ENCODE data around the gene ALG14.

The ALG14 gene

GRCh38 chr1:94954263-94955220, 118.2 kb downstream of the ALG14 start:
- H3K36me3 ChIP-seq (ENCODE audit: control insufficient read depth, insufficient read depth, low read length): no peaks in the 10 kb centered on the region
- H3K4me1 ChIP-seq (ENCODE audit: control insufficient read depth, insufficient read depth, low read length): peaks cover 8% of the 10 kb centered on the region
- no peak overlapping the region for H3K9ac ChIP-seq (ENCODE audit: low read depth, low read length)
- no peak overlapping the region for H3K4me3 ChIP-seq (ENCODE audit: low read depth, low read length)
- no peaks in the 10 kb centered on the region for H3K9me3 ChIP-seq (ENCODE audit: control insufficient read depth, insufficient read depth, low read length)
- H3K27me3 ChIP-seq (ENCODE audit: control insufficient read depth, insufficient read depth, low read length): no peaks in the 10 kb centered on the region

- Histone ChIP-seq H3K27me3 (ENCODE audit: control insufficient read depth, insufficient read depth, low read length) (no peaks in the 10 kb centered on the region), H3K9me3 (ENCODE audit: control insufficient read depth, insufficient read depth, low read length) (no peaks in the 10 kb centered on the region), H3K4me1 (ENCODE audit: control insufficient read depth, insufficient read depth, low read length) (peaks cover 8% of the 10 kb centered on the region), H3K9ac (ENCODE audit: low read depth, low read length) (no peak overlapping the region), H3K4me3 (ENCODE audit: low read depth, low read length) (no peak overlapping the region), H3K36me3 (ENCODE audit: control insufficient read depth, insufficient read depth, low read length) (no peaks in the 10 kb centered on the region)
These were observed 119.0 kb downstream of the ALG14 start for GRCh38 chr1:94953746-94954145.

GRCh38 chr1:94953107-94953506, 119.6 kb downstream of the ALG14 start:
- Histone ChIP-seq H3K4me1 (ENCODE audit: control insufficient read depth, insufficient read depth, low read length) (peaks cover 8% of the 10 kb centered on the region), H3K27me3 (ENCODE audit: control insufficient read depth, insufficient read depth, low read length) (no peaks in the 10 kb centered on the region), H3K9me3 (ENCODE audit: control insufficient read depth, insufficient read depth, low read length) (no peaks in the 10 kb centered on the region), H3K36me3 (ENCODE audit: control insufficient read depth, insufficient read depth, low read length) (no peaks in the 10 kb centered on the region), H3K4me3 (ENCODE audit: low read depth, low read length) (no peak overlapping the region), H3K9ac (ENCODE audit: low read depth, low read length) (no peak overlapping the region)

- Histone ChIP-seq H3K4me3 (ENCODE audit: low read depth, low read length) (no peak overlapping the region), H3K36me3 (ENCODE audit: control insufficient read depth, insufficient read depth, low read length) (no peaks in the 10 kb centered on the region), H3K9me3 (ENCODE audit: control insufficient read depth, insufficient read depth, low read length) (no peaks in the 10 kb centered on the region), H3K9ac (ENCODE audit: low read depth, low read length) (no peak overlapping the region), H3K4me1 (ENCODE audit: control insufficient read depth, insufficient read depth, low read length) (peaks cover 8% of the 10 kb centered on the region), H3K27me3 (ENCODE audit: control insufficient read depth, insufficient read depth, low read length) (no peaks in the 10 kb centered on the region)
These were observed 120.2 kb downstream of the ALG14 start for GRCh38 chr1:94952539-94952938.

GRCh38 chr1:94951509-94952208, 121.1 kb downstream of the ALG14 start:
- H3K4me1 ChIP-seq (ENCODE audit: control insufficient read depth, insufficient read depth, low read length): peaks cover 8% of the 10 kb centered on the region
- no peaks in the 10 kb centered on the region for H3K9me3 ChIP-seq (ENCODE audit: control insufficient read depth, insufficient read depth, low read length)
- H3K9ac ChIP-seq (ENCODE audit: low read depth, low read length): no peak overlapping the region
- no peak overlapping the region for H3K4me3 ChIP-seq (ENCODE audit: low read depth, low read length)
- no peaks in the 10 kb centered on the region for H3K27me3 ChIP-seq (ENCODE audit: control insufficient read depth, insufficient read depth, low read length)
- no peaks in the 10 kb centered on the region for H3K36me3 ChIP-seq (ENCODE audit: control insufficient read depth, insufficient read depth, low read length)

- peaks cover 8% of the 10 kb centered on the region for H3K4me1 ChIP-seq (ENCODE audit: control insufficient read depth, insufficient read depth, low read length)
- H3K27me3 ChIP-seq (ENCODE audit: control insufficient read depth, insufficient read depth, low read length): no peaks in the 10 kb centered on the region
- H3K4me3 ChIP-seq (ENCODE audit: low read depth, low read length): no peak overlapping the region
- no peak overlapping the region for H3K9ac ChIP-seq (ENCODE audit: low read depth, low read length)
- no peaks in the 10 kb centered on the region for H3K36me3 ChIP-seq (ENCODE audit: control insufficient read depth, insufficient read depth, low read length)
- H3K9me3 ChIP-seq (ENCODE audit: control insufficient read depth, insufficient read depth, low read length): no peaks in the 10 kb centered on the region
These were observed 121.7 kb downstream of the ALG14 start for GRCh38 chr1:94951046-94951445.

GRCh38 chr1:94949681-94950661, 122.8 kb downstream of the ALG14 start:
- Histone ChIP-seq H3K4me3 (ENCODE audit: low read depth, low read length) (no peak overlapping the region), H3K27me3 (ENCODE audit: control insufficient read depth, insufficient read depth, low read length) (no peaks in the 10 kb centered on the region), H3K9ac (ENCODE audit: low read depth, low read length) (no peak overlapping the region), H3K4me1 (ENCODE audit: control insufficient read depth, insufficient read depth, low read length) (peaks cover 7% of the 10 kb centered on the region), H3K36me3 (ENCODE audit: control insufficient read depth, insufficient read depth, low read length) (no peaks in the 10 kb centered on the region), H3K9me3 (ENCODE audit: control insufficient read depth, insufficient read depth, low read length) (no peaks in the 10 kb centered on the region)

- H3K4me1 ChIP-seq (ENCODE audit: control insufficient read depth, insufficient read depth, low read length): no peaks in the 10 kb centered on the region
- H3K36me3 ChIP-seq (ENCODE audit: control insufficient read depth, insufficient read depth, low read length): no peaks in the 10 kb centered on the region
- no peaks in the 10 kb centered on the region for H3K9me3 ChIP-seq (ENCODE audit: control insufficient read depth, insufficient read depth, low read length)
- no peak overlapping the region for H3K9ac ChIP-seq (ENCODE audit: low read depth, low read length)
- no peak overlapping the region for H3K4me3 ChIP-seq (ENCODE audit: low read depth, low read length)
- no peaks in the 10 kb centered on the region for H3K27me3 ChIP-seq (ENCODE audit: control insufficient read depth, insufficient read depth, low read length)
These were observed 125.3 kb downstream of the ALG14 start for GRCh38 chr1:94947437-94947836.

GRCh38 chr1:94946886-94947285, 125.9 kb downstream of the ALG14 start:
- no peaks in the 10 kb centered on the region for H3K27me3 ChIP-seq (ENCODE audit: control insufficient read depth, insufficient read depth, low read length)
- no peaks in the 10 kb centered on the region for H3K36me3 ChIP-seq (ENCODE audit: control insufficient read depth, insufficient read depth, low read length)
- no peak overlapping the region for H3K9ac ChIP-seq (ENCODE audit: low read depth, low read length)
- no peak overlapping the region for H3K4me3 ChIP-seq (ENCODE audit: low read depth, low read length)
- H3K9me3 ChIP-seq (ENCODE audit: control insufficient read depth, insufficient read depth, low read length): no peaks in the 10 kb centered on the region
- H3K4me1 ChIP-seq (ENCODE audit: control insufficient read depth, insufficient read depth, low read length): no peaks in the 10 kb centered on the region

GRCh38 chr1:94942171-94943128, 130.3 kb downstream of the ALG14 start:
- H3K36me3 ChIP-seq (ENCODE audit: control insufficient read depth, insufficient read depth, low read length): no peaks in the 10 kb centered on the region
- H3K27me3 ChIP-seq (ENCODE audit: control insufficient read depth, insufficient read depth, low read length): no peaks in the 10 kb centered on the region
- no peaks in the 10 kb centered on the region for H3K9me3 ChIP-seq (ENCODE audit: control insufficient read depth, insufficient read depth, low read length)
- no peak overlapping the region for H3K4me3 ChIP-seq (ENCODE audit: low read depth, low read length)
- no peak overlapping the region for H3K9ac ChIP-seq (ENCODE audit: low read depth, low read length)
- no peaks in the 10 kb centered on the region for H3K4me1 ChIP-seq (ENCODE audit: control insufficient read depth, insufficient read depth, low read length)
